Skeletal muscle satellite cell (primary cell): ENCODE results near the gene DYNLT2.
A peak's percentile ranks its signal among the peaks of the same experiment; 100 is the strongest.
"Not testable (repeated sequence)": the region's sequence is repeated elsewhere in the genome, so short reads cannot be mapped to it uniquely, and the experiment has no call there.

Experiments used
- H3K27me3 ChIP-seq: 2 replicates; pipeline ENCODE4 v1.7.0; 2013; ENCODE audit warnings: low read length; ENCODE audit not compliant: control insufficient read depth, insufficient read depth
- H3K36me3 ChIP-seq: 2 replicates; pipeline ENCODE4 v1.7.0; 2013; ENCODE audit warnings: mild to moderate bottlenecking, control low read depth, low read length; ENCODE audit not compliant: insufficient read depth
- H3K4me1 ChIP-seq: 2 replicates; pipeline ENCODE4 v1.7.0; 2013; ENCODE audit warnings: low read length; ENCODE audit not compliant: control insufficient read depth, insufficient read depth
- H3K4me2 ChIP-seq: 2 replicates; pipeline ENCODE4 v1.7.0; 2013; ENCODE audit warnings: mild to moderate bottlenecking, low read length
- H3K4me3 ChIP-seq: 2 replicates; pipeline ENCODE4 v1.7.0; 2013; ENCODE audit warnings: low read length
- H3K9ac ChIP-seq: 2 replicates; pipeline ENCODE4 v1.7.0; 2013; ENCODE audit warnings: mild to moderate bottlenecking, low read depth, low read length, moderate library complexity
- H3K9me3 ChIP-seq: replicated peaks from 2 replicates; pipeline ENCODE4 v1.7.0; 2013; ENCODE audit warnings: mild to moderate bottlenecking, control low read depth, low read length

DYNLT2 gene

GRCh38 chr6:169702840-169703246, 48.5 kb downstream of the DYNLT2 start:
- Histone ChIP-seq H3K36me3 (peaks cover 13% of the 10 kb centered on the region), H3K4me3 (peak overlapping the region; percentile 82), H3K27me3 (no peaks in the 10 kb centered on the region), H3K9ac (peak overlapping the region; percentile 95), H3K4me2 (peak overlapping the region; percentile 90), H3K4me1 (peaks cover 32% of the 10 kb centered on the region), H3K9me3 (no peaks in the 10 kb centered on the region)

DNA sequence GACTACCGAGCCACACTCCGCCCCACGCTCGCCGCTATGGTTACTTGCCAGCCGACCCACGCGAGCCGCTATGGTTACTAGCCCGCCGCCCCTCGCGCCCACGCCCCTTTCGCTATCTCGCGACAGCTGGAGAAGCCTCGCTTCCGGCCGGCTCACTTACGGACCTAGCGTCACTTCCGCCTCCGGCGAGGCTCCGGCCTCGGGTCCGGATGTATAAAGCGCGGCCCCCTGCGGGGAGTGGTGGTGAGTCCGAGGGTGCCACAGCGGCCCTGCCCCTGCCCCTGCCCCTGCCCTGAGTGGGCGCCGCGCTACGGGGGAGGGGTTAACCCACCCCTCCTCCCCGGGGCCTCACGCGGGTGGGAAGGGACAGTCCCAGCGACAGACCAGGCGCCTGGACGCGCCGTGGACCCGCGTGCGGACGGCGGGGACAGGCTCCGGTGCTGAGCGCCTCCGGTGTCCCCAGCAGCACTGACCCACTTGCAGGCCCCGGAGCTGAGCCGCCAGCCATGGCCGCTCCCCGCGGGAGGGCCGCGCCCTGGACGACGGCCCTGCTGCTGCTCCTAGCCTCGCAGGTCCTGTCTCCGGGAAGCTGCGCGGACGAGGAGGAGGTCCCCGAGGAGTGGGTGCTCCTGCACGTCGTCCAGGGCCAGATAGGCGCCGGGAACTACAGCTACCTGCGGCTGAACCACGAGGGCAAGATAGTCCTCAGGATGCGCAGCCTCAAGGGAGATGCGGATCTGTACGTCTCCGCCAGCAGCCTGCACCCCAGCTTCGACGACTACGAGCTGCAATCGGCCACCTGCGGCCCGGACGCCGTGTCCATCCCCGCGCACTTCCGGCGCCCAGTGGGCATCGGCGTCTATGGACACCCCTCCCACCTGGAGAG, 49.2 kb downstream of the DYNLT2 start, which contains the start of the genes C6orf120 and WDR27:
Gene C6orf120, plus strand, starts transcription at position 173 of the 886 bp plus-strand sequence. Its CDS starts 334 bp downstream, at position 507.
Gene WDR27, minus strand, starts transcription at position 76 of the 886 bp plus-strand sequence. CDS start 13,024 bp downstream, outside the sequence.
- Histone ChIP-seq H3K4me3 (peak within 1 kb of the TSS; percentile 82), H3K36me3 (peaks cover 13% of the 10 kb centered on the region), H3K4me1 (peaks cover 32% of the 10 kb centered on the region), H3K9ac (peak within 1 kb of the TSS; percentile 95), H3K9me3 (no peaks in the 10 kb centered on the region), H3K4me2 (peak within 1 kb of the TSS; percentile 90), H3K27me3 (no peaks in the 10 kb centered on the region)

GRCh38 chr6:169701311-169701953, 49.9 kb downstream of the DYNLT2 start:
- H3K4me1 ChIP-seq = peaks cover 32% of the 10 kb centered on the region
- peak overlapping the region; percentile 90 for H3K4me2 ChIP-seq
- H3K9ac ChIP-seq = peak overlapping the region; percentile 95
- peaks cover 13% of the 10 kb centered on the region for H3K36me3 ChIP-seq
- H3K27me3 ChIP-seq = no peaks in the 10 kb centered on the region
- no peaks in the 10 kb centered on the region for H3K9me3 ChIP-seq
- H3K4me3 ChIP-seq = peak overlapping the region; percentile 82

DNA sequence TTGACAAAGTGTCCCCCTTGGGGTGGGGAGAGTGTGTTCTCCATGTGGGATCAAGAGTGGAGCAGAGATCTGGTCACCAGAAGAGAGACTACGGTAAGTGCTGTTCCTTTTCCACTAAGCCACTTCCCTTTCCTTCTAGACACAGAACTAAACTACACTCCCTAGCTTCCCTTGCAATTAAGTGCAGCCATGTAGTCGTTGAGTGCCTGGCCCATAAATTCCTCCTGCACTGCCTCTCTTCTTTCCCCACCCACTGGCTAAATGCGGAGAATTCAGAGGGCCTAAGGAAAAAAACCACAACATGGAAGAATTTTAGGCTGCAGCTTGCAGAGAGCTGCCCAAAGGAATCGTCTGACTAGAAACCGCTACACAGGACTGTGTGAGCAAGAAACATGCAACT, 51.1 kb downstream of the DYNLT2 start:
- H3K4me2 ChIP-seq = peak overlapping the region; percentile 90
- no peaks in the 10 kb centered on the region for H3K27me3 ChIP-seq
- peak overlapping the region; percentile 95 for H3K9ac ChIP-seq
- peak overlapping the region; percentile 82 for H3K4me3 ChIP-seq
- H3K9me3 ChIP-seq = no peaks in the 10 kb centered on the region
- peaks cover 32% of the 10 kb centered on the region for H3K4me1 ChIP-seq
- H3K36me3 ChIP-seq = peaks cover 8% of the 10 kb centered on the region

DNA sequence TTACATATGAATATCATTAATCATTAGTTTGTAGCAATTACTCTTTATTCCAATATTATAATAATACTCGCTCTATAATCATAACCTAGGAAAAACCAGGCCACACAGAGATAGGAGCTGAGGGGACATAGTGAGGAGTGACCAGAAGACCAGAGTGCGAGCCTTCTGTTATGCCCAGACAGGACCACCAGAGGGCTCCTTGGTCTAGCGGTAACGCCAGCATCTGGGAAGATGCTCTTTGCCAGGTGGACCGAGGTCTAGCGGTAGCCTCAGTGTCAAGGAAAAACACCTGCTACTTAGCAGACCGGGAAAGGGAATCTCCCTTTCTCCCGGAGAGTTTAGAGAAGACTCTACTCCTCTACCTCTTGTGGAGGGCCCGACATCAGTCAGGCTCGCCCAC, 54.3 kb downstream of the DYNLT2 start:
- H3K27me3 ChIP-seq, H3K36me3 ChIP-seq, H3K9me3 ChIP-seq, H3K4me3 ChIP-seq, H3K9ac ChIP-seq, H3K4me2 ChIP-seq: not testable (repeated sequence)
- H3K4me1 ChIP-seq = peaks cover 13% of the 10 kb centered on the region

GRCh38 chr6:169695131-169695530, 56.2 kb downstream of the DYNLT2 start:
- Histone ChIP-seq H3K4me2 (no peak overlapping the region), H3K9me3 (no peaks in the 10 kb centered on the region), H3K4me3 (no peak overlapping the region), H3K9ac (no peak overlapping the region), H3K36me3 (no peaks in the 10 kb centered on the region), H3K4me1 (peaks cover 3% of the 10 kb centered on the region), H3K27me3 (no peaks in the 10 kb centered on the region)

- Histone ChIP-seq H3K9me3 (no peaks in the 10 kb centered on the region), H3K4me1 (peaks cover 9% of the 10 kb centered on the region), H3K36me3 (peaks cover 3% of the 10 kb centered on the region), H3K9ac (no peak overlapping the region), H3K4me2 (no peak overlapping the region), H3K4me3 (no peak overlapping the region), H3K27me3 (no peaks in the 10 kb centered on the region)
Measured at GRCh38 chr6:169692516-169692915, 58.9 kb downstream of the DYNLT2 start.

- no peaks in the 10 kb centered on the region for H3K27me3 ChIP-seq
- no peak overlapping the region for H3K4me2 ChIP-seq
- H3K36me3 ChIP-seq = peaks cover 6% of the 10 kb centered on the region
- H3K9me3 ChIP-seq = no peaks in the 10 kb centered on the region
- no peak overlapping the region for H3K9ac ChIP-seq
- H3K4me1 ChIP-seq = peaks cover 9% of the 10 kb centered on the region
- no peak overlapping the region for H3K4me3 ChIP-seq
Measured at GRCh38 chr6:169691260-169691659, 60.1 kb downstream of the DYNLT2 start.
